ENCODE data around the gene TMCC1. TPM values are rescaled to one million over a fixed set of nuclear protein-coding genes. Genes with fewer than 3 reads are reported as not detected.

TMCC1 gene
- total RNA-seq, 2 donors from 2014 or later: 41.0 to 51.1 TPM

DNA sequence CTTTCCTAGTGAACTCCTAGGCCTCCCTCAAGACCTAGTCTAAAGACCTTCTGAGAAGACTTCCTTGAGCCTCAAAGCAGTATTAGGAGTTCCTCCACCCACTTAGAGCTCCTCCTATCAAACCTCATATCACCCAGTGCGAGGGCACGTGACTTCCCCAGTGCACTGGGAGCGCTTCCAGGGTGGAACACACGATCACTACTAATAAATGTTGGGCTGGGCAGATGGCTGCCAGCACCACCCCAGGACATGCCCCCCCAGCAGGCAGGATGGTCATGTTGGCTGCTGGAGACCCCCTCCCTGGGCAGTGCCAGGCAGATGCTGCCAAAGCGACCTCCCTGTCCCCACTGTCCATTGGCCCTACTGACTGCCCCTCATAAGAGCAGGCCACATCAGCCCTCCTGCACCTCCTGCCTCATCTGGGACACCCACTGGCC lies 278.6 kb downstream of the TMCC1 start:
- Histone ChIP-seq H3K36me3 (ENCODE audit: control insufficient read depth, insufficient read depth, low read length) (no peaks in the 10 kb centered on the region), H3K9me3 (ENCODE audit: control insufficient read depth, low read length) (no peaks in the 10 kb centered on the region), H3K4me3 (ENCODE audit: low read length) (no peak overlapping the region), H3K27me3 (ENCODE audit: control insufficient read depth, insufficient read depth, low read length, poor library complexity, severe bottlenecking) (no peaks in the 10 kb centered on the region), H3K9ac (ENCODE audit: extremely low read depth, low read length, poor library complexity, severe bottlenecking) (no peak overlapping the region), H3K4me1 (ENCODE audit: control insufficient read depth, insufficient read depth, low read length) (no peaks in the 10 kb centered on the region), H3K27ac (ENCODE audit: low read depth, low read length) (no peak overlapping the region)
- peaks cover 7% of the 10 kb centered on the region for H3K4me1 Mint-ChIP-seq
- H3K36me3 Mint-ChIP-seq (ENCODE audit: low read depth): no peaks in the 10 kb centered on the region
- DNase-seq: no peak
- H3K27ac Mint-ChIP-seq: no peak overlapping the region
- WGBS, 2 experiments (ENCODE audit: insufficient coverage in 1 of 2, insufficient read length in 1 of 2): 76% methylated on average over 5 of the region's 5 CpGs; no CpG with 5 or more reads in 1 of the 2 experiments
- no peaks in the 10 kb centered on the region for H3K9me3 Mint-ChIP-seq
- no peaks in the 10 kb centered on the region for H3K27me3 Mint-ChIP-seq (ENCODE audit: insufficient read depth)
- TF ChIP-seq, protein P1, sequence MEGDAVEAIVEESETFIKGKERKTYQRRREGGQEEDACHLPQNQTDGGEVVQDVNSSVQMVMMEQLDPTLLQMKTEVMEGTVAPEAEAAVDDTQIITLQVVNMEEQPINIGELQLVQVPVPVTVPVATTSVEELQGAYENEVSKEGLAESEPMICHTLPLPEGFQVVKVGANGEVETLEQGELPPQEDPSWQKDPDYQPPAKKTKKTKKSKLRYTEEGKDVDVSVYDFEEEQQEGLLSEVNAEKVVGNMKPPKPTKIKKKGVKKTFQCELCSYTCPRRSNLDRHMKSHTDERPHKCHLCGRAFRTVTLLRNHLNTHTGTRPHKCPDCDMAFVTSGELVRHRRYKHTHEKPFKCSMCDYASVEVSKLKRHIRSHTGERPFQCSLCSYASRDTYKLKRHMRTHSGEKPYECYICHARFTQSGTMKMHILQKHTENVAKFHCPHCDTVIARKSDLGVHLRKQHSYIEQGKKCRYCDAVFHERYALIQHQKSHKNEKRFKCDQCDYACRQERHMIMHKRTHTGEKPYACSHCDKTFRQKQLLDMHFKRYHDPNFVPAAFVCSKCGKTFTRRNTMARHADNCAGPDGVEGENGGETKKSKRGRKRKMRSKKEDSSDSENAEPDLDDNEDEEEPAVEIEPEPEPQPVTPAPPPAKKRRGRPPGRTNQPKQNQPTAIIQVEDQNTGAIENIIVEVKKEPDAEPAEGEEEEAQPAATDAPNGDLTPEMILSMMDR (conservative IDR thresholded peaks at IDR 0.05): no peak
- H3K4me3 Mint-ChIP-seq: no peak overlapping the region

DNA sequence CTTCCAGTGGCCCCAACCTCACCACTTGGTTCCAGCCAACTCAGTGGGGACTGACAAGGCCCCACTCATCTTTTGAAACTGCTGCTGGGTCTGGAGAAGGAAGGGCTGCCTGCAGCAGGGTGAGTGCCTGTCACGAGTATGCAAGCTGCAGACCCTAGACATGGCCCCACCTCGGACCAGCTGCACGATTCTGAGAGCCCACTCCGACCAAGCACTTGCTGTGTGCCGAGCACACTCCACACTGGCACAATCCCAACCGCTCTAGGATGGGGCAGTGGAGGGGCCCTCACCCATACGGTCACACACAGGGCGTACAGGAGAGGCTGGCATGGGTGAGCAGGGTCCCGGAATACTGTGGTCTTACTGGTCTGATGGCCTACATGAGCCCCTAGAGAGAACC lies 279.1 kb downstream of the TMCC1 start:
- H3K9me3 ChIP-seq (ENCODE audit: control insufficient read depth, low read length): no peaks in the 10 kb centered on the region
- H3K27ac ChIP-seq (ENCODE audit: low read depth, low read length): no peak overlapping the region
- Mint-ChIP-seq H3K9me3 (no peaks in the 10 kb centered on the region), H3K4me1 (peaks cover 8% of the 10 kb centered on the region), H3K27me3 (ENCODE audit: insufficient read depth) (no peaks in the 10 kb centered on the region), H3K36me3 (ENCODE audit: low read depth) (no peaks in the 10 kb centered on the region), H3K4me3 (no peak overlapping the region), H3K27ac (no peak overlapping the region)
- TF ChIP-seq, protein P1 (conservative IDR thresholded peaks at IDR 0.05): no peak
- no peak for DNase-seq
- WGBS, 2 experiments (ENCODE audit: insufficient coverage in 1 of 2, insufficient read length in 1 of 2): 90 to 98% methylated on average over 8 to 9 of the region's 9 CpGs
- H3K4me1 ChIP-seq (ENCODE audit: control insufficient read depth, insufficient read depth, low read length): no peaks in the 10 kb centered on the region
- no peaks in the 10 kb centered on the region for H3K36me3 ChIP-seq (ENCODE audit: control insufficient read depth, insufficient read depth, low read length)
- H3K27me3 ChIP-seq (ENCODE audit: control insufficient read depth, insufficient read depth, low read length, poor library complexity, severe bottlenecking): no peaks in the 10 kb centered on the region
- H3K9ac ChIP-seq (ENCODE audit: extremely low read depth, low read length, poor library complexity, severe bottlenecking): no peak overlapping the region
- no peak overlapping the region for H3K4me3 ChIP-seq (ENCODE audit: low read length)

GRCh38 chr3:129613367-129613740 lies 280.2 kb downstream of the TMCC1 start:
- Mint-ChIP-seq H3K4me1 (peaks cover 11% of the 10 kb centered on the region), H3K4me3 (no peak overlapping the region)

More at GRCh38 chr3:129613367-129613740, 280.2 kb downstream of the TMCC1 start:
- H3K27me3 Mint-ChIP-seq (ENCODE audit: insufficient read depth): peaks cover 2% of the 10 kb centered on the region
- WGBS, 2 experiments (ENCODE audit: insufficient coverage in 1 of 2, insufficient read length in 1 of 2): 86 to 100% methylated on average over 1 to 3 of the region's 3 CpGs
- peak overlapping the region; percentile 35 for H3K27ac Mint-ChIP-seq
- no peak for DNase-seq
- Histone ChIP-seq H3K4me1 (ENCODE audit: control insufficient read depth, insufficient read depth, low read length) (no peaks in the 10 kb centered on the region), H3K4me3 (ENCODE audit: low read length) (no peak overlapping the region), H3K27ac (ENCODE audit: low read depth, low read length) (no peak overlapping the region), H3K36me3 (ENCODE audit: control insufficient read depth, insufficient read depth, low read length) (no peaks in the 10 kb centered on the region), H3K9me3 (ENCODE audit: control insufficient read depth, low read length) (no peaks in the 10 kb centered on the region), H3K27me3 (ENCODE audit: control insufficient read depth, insufficient read depth, low read length, poor library complexity, severe bottlenecking) (no peaks in the 10 kb centered on the region), H3K9ac (ENCODE audit: extremely low read depth, low read length, poor library complexity, severe bottlenecking) (no peak overlapping the region)
- TF ChIP-seq, protein P1 (conservative IDR thresholded peaks at IDR 0.05): no peak
- H3K9me3 Mint-ChIP-seq: no peaks in the 10 kb centered on the region
- H3K36me3 Mint-ChIP-seq (ENCODE audit: low read depth): no peaks in the 10 kb centered on the region

Data from endodermal cell (in vitro differentiated cells).